Measurements from ENCODE around the gene FAM98C.
A peak's percentile ranks its signal among the peaks of the same experiment; 100 is the strongest.

FAM98C gene

DNA sequence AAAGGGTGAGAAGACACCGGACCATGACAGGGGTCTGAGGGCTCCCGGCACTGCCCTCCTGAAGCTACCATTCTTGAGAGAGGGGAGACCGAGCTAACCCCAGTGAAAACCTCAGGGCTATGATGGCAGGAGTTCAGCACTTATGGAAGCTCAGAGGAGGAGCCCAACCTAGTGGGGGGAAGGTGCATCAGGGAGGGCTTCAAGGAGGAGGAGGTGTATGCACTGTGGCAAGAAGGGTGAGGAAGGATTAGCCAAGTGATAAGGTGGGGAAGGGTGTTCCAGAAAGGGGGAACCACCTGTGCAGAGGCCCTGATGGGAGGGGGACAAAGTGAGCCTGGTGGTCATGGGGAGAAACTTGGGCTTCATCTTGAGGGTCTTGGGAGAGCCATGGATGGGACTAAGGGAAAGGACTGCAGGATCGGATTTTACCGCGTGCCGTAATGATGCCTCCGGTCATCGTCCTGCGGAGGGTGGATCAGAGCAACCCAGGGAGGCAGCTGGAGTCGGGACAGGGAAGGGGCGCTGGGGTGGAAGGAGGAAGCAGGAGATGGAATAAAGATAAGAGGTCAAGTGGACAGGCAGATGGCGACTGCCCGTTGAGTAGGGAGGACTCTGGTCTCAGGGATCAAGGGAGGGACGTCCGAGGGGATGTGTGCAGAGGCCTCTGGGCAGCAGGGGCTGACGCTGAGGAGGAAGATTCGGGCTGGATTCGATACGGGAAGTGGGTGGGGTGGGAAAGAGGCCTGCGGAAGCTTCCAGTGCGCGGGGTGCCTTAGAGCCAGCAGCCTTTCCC, 41.9 kb upstream of the FAM98C start:
- TF ChIP-seq FOXP2 (optimal IDR thresholded peaks at IDR 0.05; ENCODE audit: borderline replicate concordance, extremely low read depth, extremely low read length, insufficient read depth) (no peak), POLR2AphosphoS5 (IDR thresholded peaks at IDR 0.05; ENCODE audit: low read depth, low read length) (0 out of 2 replicates have a peak, but pooled peaks have one; percentile 13), TAF1 (IDR thresholded peaks at IDR 0.05; ENCODE audit: borderline replicate concordance, insufficient read depth, low read length) (no peak), SIN3A (IDR thresholded peaks at IDR 0.05; ENCODE audit: borderline replicate concordance, insufficient read depth, low read length) (no peak)
- TF ChIP-seq, protein P1, sequence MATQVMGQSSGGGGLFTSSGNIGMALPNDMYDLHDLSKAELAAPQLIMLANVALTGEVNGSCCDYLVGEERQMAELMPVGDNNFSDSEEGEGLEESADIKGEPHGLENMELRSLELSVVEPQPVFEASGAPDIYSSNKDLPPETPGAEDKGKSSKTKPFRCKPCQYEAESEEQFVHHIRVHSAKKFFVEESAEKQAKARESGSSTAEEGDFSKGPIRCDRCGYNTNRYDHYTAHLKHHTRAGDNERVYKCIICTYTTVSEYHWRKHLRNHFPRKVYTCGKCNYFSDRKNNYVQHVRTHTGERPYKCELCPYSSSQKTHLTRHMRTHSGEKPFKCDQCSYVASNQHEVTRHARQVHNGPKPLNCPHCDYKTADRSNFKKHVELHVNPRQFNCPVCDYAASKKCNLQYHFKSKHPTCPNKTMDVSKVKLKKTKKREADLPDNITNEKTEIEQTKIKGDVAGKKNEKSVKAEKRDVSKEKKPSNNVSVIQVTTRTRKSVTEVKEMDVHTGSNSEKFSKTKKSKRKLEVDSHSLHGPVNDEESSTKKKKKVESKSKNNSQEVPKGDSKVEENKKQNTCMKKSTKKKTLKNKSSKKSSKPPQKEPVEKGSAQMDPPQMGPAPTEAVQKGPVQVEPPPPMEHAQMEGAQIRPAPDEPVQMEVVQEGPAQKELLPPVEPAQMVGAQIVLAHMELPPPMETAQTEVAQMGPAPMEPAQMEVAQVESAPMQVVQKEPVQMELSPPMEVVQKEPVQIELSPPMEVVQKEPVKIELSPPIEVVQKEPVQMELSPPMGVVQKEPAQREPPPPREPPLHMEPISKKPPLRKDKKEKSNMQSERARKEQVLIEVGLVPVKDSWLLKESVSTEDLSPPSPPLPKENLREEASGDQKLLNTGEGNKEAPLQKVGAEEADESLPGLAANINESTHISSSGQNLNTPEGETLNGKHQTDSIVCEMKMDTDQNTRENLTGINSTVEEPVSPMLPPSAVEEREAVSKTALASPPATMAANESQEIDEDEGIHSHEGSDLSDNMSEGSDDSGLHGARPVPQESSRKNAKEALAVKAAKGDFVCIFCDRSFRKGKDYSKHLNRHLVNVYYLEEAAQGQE (IDR thresholded peaks at IDR 0.05; ENCODE audit: insufficient read depth in 1 of 2, low read depth in 2 of 2, low read length in 2 of 2) = no peak

DNA sequence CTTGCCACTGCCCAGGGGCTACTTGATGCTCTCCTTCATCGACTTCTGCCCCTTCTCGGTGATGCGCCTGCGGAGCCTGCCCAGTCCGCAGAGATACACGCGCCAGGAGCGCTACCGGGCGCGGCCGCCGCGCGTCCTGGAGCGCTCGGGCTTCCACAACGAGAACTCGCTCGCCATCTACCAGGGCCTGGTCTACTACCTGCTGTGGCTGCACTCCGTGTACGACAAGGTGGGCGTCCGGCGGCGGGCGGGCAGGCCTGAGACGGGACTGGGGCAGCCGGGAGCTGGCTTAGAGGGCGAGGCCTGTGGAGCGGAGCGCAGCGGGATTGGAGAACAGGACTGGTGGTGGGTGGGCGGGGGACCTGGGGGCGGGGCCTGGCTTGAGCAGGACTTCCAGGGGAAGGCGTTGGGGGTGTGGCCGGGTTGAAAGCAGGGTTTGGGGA, 41.2 kb upstream of the FAM98C start:
- TF ChIP-seq, protein P1 (IDR thresholded peaks at IDR 0.05; ENCODE audit: insufficient read depth in 1 of 2, low read depth in 2 of 2, low read length in 2 of 2) = no peak
- no peak for TF ChIP-seq FOXP2 (optimal IDR thresholded peaks at IDR 0.05; ENCODE audit: borderline replicate concordance, extremely low read depth, extremely low read length, insufficient read depth)
- 0 out of 2 replicates have a peak, but pooled peaks have one; percentile 27 for TF ChIP-seq POLR2AphosphoS5 (IDR thresholded peaks at IDR 0.05; ENCODE audit: low read depth, low read length)
- peak; percentile 40; the same call in 1 of the 2 replicates for TF ChIP-seq TAF1 (IDR thresholded peaks at IDR 0.05; ENCODE audit: borderline replicate concordance, insufficient read depth, low read length)
- no peak for TF ChIP-seq SIN3A (IDR thresholded peaks at IDR 0.05; ENCODE audit: borderline replicate concordance, insufficient read depth, low read length)

DNA sequence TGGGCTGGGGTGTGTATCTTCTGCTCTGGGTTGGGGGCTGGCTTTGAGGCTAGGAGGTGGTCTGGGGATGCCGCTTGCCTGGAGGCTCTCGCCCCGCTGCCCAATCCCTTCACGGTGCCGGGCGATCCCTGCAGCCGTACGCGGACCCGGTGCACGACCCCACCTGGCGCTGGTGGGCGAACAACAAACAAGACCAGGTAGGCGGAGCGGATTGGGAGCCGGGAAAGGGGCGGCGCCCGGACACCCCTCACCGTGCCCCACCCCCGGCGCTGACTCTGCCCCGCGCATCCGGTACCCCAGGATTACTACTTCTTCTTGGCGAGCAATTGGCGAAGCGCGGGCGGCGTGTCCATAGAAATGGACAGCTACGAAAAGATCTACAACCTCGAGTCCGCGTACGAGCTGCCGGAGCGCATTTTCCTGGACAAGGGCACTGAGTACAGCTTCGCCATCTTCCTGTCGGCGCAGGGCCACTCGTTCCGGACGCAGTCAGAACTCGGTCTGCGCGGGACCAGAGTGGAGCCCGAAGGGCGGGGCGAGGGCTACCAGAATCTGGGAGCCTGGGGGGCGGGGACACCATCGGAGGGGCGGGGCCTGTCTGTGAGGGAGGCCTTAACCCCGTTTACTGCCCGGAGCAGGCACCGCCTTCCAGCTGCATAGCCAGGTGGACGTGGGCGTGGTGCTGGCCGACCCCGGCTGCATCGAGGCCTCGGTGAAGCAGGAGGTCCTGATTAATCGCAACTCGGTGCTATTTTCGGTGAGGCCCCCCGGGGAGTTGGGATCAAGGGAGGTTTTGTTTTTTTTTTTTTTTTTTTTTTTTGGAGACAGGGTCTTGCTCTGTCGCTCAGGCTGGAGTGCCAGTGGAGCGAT, 40.6 kb upstream of the FAM98C start:
- TF ChIP-seq SIN3A (IDR thresholded peaks at IDR 0.05; ENCODE audit: borderline replicate concordance, insufficient read depth, low read length) = no peak
- peak; percentile 24; the same call in 1 of the 2 replicates for TF ChIP-seq TAF1 (IDR thresholded peaks at IDR 0.05; ENCODE audit: borderline replicate concordance, insufficient read depth, low read length)
- TF ChIP-seq, protein P1 (IDR thresholded peaks at IDR 0.05; ENCODE audit: insufficient read depth in 1 of 2, low read depth in 2 of 2, low read length in 2 of 2) = no peak
- TF ChIP-seq POLR2AphosphoS5 (IDR thresholded peaks at IDR 0.05; ENCODE audit: low read depth, low read length) = 0 out of 2 replicates have a peak, but pooled peaks have one; percentile 38
- no peak for TF ChIP-seq FOXP2 (optimal IDR thresholded peaks at IDR 0.05; ENCODE audit: borderline replicate concordance, extremely low read depth, extremely low read length, insufficient read depth)

DNA sequence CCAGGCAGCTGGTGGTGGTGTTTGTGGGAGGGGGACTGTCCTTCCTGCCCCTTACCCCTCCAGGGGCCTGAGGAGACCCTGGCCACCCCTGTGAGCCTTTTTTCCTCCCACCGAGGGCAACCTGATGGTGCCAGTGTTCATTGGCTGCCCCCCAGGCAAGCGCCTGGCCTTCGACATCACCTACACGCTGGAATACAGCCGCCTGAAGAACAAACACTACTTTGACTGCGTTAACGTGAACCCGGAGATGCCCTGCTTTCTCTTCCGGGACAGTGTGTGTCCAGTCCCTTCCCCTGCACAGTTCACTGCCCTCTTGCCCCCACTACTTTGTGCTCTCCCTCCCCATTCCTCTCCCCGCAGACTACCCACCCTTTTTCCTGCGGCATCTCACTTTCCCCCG, 35.9 kb upstream of the FAM98C start:
- TF ChIP-seq, protein P1 (IDR thresholded peaks at IDR 0.05; ENCODE audit: insufficient read depth in 1 of 2, low read depth in 2 of 2, low read length in 2 of 2) = no peak
- no peak for TF ChIP-seq TAF1 (IDR thresholded peaks at IDR 0.05; ENCODE audit: borderline replicate concordance, insufficient read depth, low read length)
- no peak for TF ChIP-seq POLR2AphosphoS5 (IDR thresholded peaks at IDR 0.05; ENCODE audit: low read depth, low read length)
- no peak for TF ChIP-seq SIN3A (IDR thresholded peaks at IDR 0.05; ENCODE audit: borderline replicate concordance, insufficient read depth, low read length)
- TF ChIP-seq FOXP2 (optimal IDR thresholded peaks at IDR 0.05; ENCODE audit: borderline replicate concordance, extremely low read depth, extremely low read length, insufficient read depth) = no peak
